ENCODE results near the gene MAML3. TPM values are rescaled to one million over a fixed set of nuclear protein-coding genes. Genes with fewer than 3 reads are reported as not detected.

The MAML3 gene
- total RNA-seq, 1 experiment from 2014 or later: 12.1 TPM

- no peak for TF ChIP-seq CTCF (IDR thresholded peaks at IDR 0.05; ENCODE audit: insufficient read depth in 1 of 2, low read depth in 1 of 2, low read length in 1 of 2, severe bottlenecking in 1 of 2, unreplicated experiment in 1 of 2)
- no peak for DNase-seq
- CTCF ChIA-PET: no interaction called here
- intact Hi-C loops (cut with micrococcal nuclease; ENCODE audit: unreplicated experiment): no loop called here
- Mint-ChIP-seq H3K27ac (ENCODE audit: unreplicated experiment) (no peak overlapping the region), H3K4me3 (ENCODE audit: unreplicated experiment) (no peak overlapping the region), H3K9me3 (ENCODE audit: unreplicated experiment) (no peaks in the 10 kb centered on the region), H3K36me3 (ENCODE audit: insufficient read depth, unreplicated experiment) (peaks cover 24% of the 10 kb centered on the region), H3K27me3 (ENCODE audit: insufficient read depth, unreplicated experiment) (no peaks in the 10 kb centered on the region), H3K4me1 (ENCODE audit: low read depth, unreplicated experiment) (peaks cover 16% of the 10 kb centered on the region)
- no TSS peak for BruUV-seq (replicated peaks)
- H3K4me1 ChIP-seq: peaks cover 3% of the 10 kb centered on the region; the same call in 1 of the 2 replicates
- H3K36me3 ChIP-seq (ENCODE audit: control insufficient read depth, insufficient read depth, low read length): no peaks in the 10 kb centered on the region
- no peaks in the 10 kb centered on the region; the same call in 1 of the 2 replicates for H3K9me3 ChIP-seq
- H3K27me3 ChIP-seq (replicated peaks; ENCODE audit: control insufficient read depth, insufficient read depth, low read length): no peaks in the 10 kb centered on the region
- H3K4me3 ChIP-seq (ENCODE audit: low read depth, low read length): no peak overlapping the region
- POLR2A ChIA-PET: no interaction called here
These were observed 427.4 kb downstream of the MAML3 start for GRCh38 chr4:139726615-139727014.

- TF ChIP-seq CTCF (IDR thresholded peaks at IDR 0.05; ENCODE audit: insufficient read depth in 1 of 2, low read depth in 1 of 2, low read length in 1 of 2, severe bottlenecking in 1 of 2, unreplicated experiment in 1 of 2): no peak
- Histone ChIP-seq H3K36me3 (ENCODE audit: control insufficient read depth, insufficient read depth, low read length) (no peaks in the 10 kb centered on the region), H3K9me3 (no peaks in the 10 kb centered on the region; the same call in 1 of the 2 replicates), H3K27me3 (replicated peaks; ENCODE audit: control insufficient read depth, insufficient read depth, low read length) (no peaks in the 10 kb centered on the region), H3K4me3 (ENCODE audit: low read depth, low read length) (no peak overlapping the region), H3K4me1 (peaks cover 3% of the 10 kb centered on the region; the same call in 1 of the 2 replicates)
- POLR2A ChIA-PET: no interaction called here
- Mint-ChIP-seq H3K36me3 (ENCODE audit: insufficient read depth, unreplicated experiment) (peaks cover 24% of the 10 kb centered on the region), H3K4me3 (ENCODE audit: unreplicated experiment) (no peak overlapping the region), H3K27me3 (ENCODE audit: insufficient read depth, unreplicated experiment) (no peaks in the 10 kb centered on the region), H3K27ac (ENCODE audit: unreplicated experiment) (no peak overlapping the region), H3K4me1 (ENCODE audit: low read depth, unreplicated experiment) (peaks cover 16% of the 10 kb centered on the region), H3K9me3 (ENCODE audit: unreplicated experiment) (no peaks in the 10 kb centered on the region)
- intact Hi-C loops (cut with micrococcal nuclease; ENCODE audit: unreplicated experiment): no loop called here
- no peak for DNase-seq
- BruUV-seq (replicated peaks): no TSS peak
- CTCF ChIA-PET: no interaction called here
These were observed 428.7 kb downstream of the MAML3 start for GRCh38 chr4:139725236-139725635.

- Mint-ChIP-seq H3K4me3 (ENCODE audit: unreplicated experiment) (no peak overlapping the region), H3K9me3 (ENCODE audit: unreplicated experiment) (no peaks in the 10 kb centered on the region), H3K36me3 (ENCODE audit: insufficient read depth, unreplicated experiment) (peaks cover 36% of the 10 kb centered on the region), H3K27me3 (ENCODE audit: insufficient read depth, unreplicated experiment) (no peaks in the 10 kb centered on the region), H3K27ac (ENCODE audit: unreplicated experiment) (no peak overlapping the region), H3K4me1 (ENCODE audit: low read depth, unreplicated experiment) (peaks cover 6% of the 10 kb centered on the region)
- no peaks in the 10 kb centered on the region for H3K4me1 ChIP-seq
- H3K9me3 ChIP-seq: no peaks in the 10 kb centered on the region; the same call in 1 of the 2 replicates
- intact Hi-C loops (cut with micrococcal nuclease; ENCODE audit: unreplicated experiment): no loop called here
- DNase-seq: no peak
- H3K36me3 ChIP-seq (ENCODE audit: control insufficient read depth, insufficient read depth, low read length): peaks cover 3% of the 10 kb centered on the region
- H3K27me3 ChIP-seq (replicated peaks; ENCODE audit: control insufficient read depth, insufficient read depth, low read length): no peaks in the 10 kb centered on the region
- no TSS peak for BruUV-seq (replicated peaks)
- H3K4me3 ChIP-seq (ENCODE audit: low read depth, low read length): no peak overlapping the region
- TF ChIP-seq CTCF (IDR thresholded peaks at IDR 0.05; ENCODE audit: insufficient read depth in 1 of 2, low read depth in 1 of 2, low read length in 1 of 2, severe bottlenecking in 1 of 2, unreplicated experiment in 1 of 2): no peak
- ChIA-PET POLR2A (no interaction called here), CTCF (no interaction called here)
These were observed 432.2 kb downstream of the MAML3 start for GRCh38 chr4:139721789-139722188.

Measured in Caco-2 (cell line).